Fibroblast of the conjunctiva (primary cell): ENCODE measurements around the gene RASA3.
"Not testable (repeated sequence)": the region's sequence is repeated elsewhere in the genome, so short reads cannot be mapped to it uniquely, and the experiment has no call there.

ENCODE experiments used
- DNase-seq: peaks from one replicate; pipeline ENCODE4 v3.0.0-alpha.2; 2010; ENCODE audit warnings: low read depth

The RASA3 gene

DNA sequence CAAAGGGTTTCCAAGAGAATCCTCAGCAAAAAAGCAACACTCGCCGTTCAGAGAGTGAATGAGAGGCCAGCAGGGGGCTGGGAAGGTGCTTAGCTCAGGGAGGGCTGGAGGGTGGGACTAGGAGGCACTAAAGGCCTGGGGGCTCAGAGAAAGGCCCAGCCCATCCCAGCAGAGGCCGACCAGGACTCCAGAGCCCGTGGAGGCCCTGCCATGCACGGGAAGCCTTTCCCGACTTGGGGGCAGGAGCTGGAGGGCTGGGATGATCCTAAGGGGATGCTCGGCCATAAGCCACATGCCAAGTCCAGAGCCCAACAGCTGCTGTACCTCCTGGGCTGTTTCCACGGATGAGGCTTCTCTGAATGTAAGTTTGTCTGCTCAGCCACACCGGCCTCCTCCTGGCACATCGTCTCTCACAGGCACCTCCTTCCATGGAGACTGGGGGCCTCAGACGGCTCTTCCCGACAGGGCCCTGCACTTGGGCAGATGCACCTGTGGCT, 19.5 kb downstream of the RASA3 start:
- no peak for DNase-seq

GRCh38 chr13:114112231-114112825, 20.1 kb downstream of the RASA3 start:
- DNase-seq = no peak

DNA sequence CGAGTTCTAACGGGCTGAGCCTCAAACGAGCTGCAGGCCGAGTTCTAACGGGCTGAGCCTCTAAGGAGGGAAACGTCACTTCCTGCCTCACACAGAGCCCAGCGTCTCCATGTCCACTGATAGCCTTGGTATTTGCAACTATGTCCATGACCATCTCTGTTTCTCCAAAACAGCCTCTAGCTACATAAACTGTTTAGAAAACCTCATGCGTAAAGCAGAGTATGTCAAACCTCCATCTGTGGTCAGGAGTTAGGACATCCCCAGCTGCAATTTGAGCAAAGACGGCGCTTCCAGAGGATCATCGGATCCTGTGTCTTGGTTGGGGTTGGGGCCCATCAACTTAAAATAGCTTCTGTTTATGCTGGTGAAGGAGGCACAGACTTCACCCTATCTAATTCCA, 20.8 kb downstream of the RASA3 start:
- DNase-seq = no peak

- DNase-seq = not testable (repeated sequence)
Observed at GRCh38 chr13:114110830-114111189, 21.6 kb downstream of the RASA3 start.

DNA sequence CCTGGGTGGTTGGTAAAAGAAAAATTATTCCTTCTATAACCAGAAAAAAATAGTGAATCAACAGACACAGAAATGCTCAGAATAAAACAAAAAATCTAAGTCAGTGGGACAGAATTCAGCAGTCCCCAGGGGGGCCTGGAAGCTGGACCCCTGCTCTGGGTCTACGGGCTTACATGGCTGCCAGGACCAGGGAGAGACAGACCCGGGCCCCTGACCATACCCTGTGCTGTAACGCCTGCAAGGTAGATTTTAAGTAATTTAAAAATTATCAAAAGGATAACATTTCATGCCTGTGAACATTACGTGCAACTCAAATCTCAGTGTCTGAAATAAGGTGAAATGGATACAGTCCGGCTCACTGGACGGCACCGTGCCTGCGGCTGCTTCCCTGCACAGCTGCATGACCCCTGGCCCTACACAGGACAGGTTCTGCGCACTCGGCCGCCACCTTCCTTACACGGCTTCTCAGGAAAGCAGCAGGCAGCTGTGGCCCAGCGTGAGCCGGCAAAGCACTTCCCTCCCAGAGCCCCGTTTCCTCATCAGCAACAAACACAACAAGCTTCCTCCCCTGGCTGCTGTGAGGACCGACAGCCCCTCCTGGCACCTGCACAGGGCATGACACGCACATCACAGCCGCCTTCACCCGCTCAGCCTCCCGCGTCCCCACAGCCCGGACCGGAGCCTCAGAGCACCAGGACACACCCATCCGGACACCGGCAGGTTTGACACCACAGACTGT, 22.2 kb downstream of the RASA3 start:
- no peak for DNase-seq

GRCh38 chr13:114109641-114110041, 22.8 kb downstream of the RASA3 start:
- DNase-seq = no peak

DNA sequence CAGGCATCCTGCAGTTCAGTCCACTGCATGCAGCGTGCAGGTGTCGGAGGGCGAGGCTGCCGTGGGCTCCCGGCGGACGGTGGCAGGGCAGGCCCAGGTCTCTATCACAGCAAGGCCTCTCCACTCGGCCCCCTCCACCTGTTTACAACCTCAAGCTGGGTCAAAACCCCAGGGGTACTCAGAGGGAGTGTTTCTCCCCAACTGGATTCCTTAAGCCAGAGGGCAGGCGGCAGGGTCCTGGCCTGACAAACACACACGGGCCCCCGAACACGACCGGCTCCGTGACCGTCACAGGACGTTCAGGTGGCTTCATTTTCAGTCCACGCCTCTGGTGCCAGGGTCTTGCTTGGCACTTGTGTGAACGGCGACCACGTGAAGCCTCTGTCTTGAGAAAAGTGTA, 23.5 kb downstream of the RASA3 start:
- DNase-seq = no peak

- DNase-seq = no peak
Observed at GRCh38 chr13:114108141-114108761, 24.2 kb downstream of the RASA3 start.

DNA sequence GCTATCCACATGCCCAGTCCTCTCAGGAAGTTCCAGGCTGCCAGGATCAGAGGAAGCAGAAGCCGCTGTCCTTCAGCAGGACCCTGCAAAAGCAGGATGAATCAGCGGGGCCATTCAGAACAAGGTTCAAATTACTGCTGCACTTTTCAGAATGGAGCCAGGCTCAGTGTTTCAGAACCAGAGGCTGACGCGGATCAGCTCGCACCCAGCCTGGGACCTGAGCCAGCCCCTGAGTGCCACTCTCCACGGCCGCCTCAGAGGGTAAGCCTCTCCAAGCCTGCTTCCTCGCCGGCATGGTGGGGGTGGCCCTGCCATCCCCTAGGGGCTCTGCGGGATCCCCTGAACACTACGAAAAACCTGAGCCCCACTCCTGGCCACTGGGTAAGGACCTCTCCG, 24.7 kb downstream of the RASA3 start:
- no peak for DNase-seq

DNA sequence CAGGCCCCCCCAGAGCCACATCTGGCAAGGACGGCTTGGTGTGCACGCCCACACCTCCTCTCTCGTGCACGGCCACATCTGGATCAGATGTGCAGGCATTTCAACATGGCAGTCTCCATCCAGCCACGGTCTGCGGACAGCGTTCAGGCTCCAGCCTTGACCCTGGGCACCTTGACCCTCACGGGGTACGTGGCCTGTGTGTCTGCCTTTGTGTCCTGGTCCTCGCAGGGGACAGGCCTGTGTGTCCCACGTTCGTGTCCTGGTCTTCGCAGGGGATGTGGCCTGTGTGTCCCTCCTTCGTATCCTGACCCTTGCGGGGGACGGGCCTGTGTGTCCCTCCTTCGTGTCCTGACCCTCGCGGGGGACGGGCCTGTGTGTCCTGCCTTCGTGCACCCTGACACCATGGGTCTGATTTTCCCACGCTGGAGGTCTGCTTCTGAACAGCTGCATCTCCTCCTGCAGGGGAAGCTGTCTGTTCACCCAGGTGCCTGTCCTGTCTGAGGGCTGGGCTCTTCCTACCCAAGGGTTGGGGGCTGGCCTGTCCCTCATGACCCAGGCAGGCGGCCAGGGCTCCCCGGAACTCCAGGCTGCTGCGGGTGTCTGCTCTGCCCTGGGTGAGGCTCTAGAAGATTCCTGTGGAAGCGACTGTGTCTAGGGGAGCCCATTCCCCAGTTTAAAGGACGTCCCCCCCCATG, 25.3 kb downstream of the RASA3 start:
- no peak for DNase-seq

DNA sequence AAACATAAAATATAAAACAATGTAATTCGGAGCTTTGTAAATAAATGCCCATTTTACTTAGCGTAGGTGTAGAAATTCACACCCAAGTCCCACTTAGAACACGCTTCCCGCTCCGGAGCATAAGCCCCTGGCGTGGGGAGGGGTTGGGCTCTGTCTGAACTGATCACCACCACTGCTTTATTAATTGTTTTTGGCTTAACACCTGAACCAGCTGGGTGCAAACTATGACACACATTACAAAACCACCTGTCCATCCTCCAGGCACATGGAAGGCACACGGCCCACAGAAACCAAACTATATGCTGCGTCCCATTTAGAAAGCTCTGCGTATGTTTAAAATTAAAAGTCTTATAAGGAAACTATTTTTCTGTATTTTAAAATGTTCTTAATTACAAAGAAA, 25.9 kb downstream of the RASA3 start:
- no peak for DNase-seq

DNA sequence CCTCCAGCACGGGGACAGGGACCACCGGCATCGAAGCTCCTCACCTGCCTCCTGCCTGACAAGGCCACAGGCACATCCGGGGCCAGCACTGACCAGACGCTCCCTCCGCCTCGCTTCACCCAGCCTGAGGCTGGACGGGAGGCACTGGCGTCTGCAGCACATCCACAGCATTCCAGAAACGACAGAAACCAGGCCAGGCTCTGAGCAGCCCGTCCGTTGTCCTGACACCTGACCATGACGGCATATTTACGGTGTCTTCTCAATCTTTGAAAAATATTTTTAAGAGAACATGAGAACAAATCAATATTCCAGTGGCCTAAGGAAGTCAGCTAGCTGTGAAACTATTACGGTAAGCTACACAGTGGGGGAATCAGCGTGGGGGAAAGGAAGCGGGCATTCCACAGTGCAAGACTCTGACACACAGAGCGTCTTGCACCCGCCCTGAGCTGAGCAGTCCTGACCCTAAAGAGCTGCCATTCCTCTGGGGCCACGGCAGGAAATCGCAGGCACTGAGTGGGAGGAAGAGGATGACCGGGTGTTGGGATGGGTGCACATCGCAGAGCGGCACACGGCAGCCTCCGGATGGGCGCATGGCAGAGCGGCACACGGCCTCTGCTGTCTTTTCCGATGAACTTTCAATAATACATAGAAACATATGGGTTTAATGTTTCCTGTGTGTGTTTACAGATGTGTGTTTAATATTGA, 26.8 kb downstream of the RASA3 start:
- no peak for DNase-seq

- no peak for DNase-seq
Observed at GRCh38 chr13:114104655-114105520, 27.5 kb downstream of the RASA3 start.

DNA sequence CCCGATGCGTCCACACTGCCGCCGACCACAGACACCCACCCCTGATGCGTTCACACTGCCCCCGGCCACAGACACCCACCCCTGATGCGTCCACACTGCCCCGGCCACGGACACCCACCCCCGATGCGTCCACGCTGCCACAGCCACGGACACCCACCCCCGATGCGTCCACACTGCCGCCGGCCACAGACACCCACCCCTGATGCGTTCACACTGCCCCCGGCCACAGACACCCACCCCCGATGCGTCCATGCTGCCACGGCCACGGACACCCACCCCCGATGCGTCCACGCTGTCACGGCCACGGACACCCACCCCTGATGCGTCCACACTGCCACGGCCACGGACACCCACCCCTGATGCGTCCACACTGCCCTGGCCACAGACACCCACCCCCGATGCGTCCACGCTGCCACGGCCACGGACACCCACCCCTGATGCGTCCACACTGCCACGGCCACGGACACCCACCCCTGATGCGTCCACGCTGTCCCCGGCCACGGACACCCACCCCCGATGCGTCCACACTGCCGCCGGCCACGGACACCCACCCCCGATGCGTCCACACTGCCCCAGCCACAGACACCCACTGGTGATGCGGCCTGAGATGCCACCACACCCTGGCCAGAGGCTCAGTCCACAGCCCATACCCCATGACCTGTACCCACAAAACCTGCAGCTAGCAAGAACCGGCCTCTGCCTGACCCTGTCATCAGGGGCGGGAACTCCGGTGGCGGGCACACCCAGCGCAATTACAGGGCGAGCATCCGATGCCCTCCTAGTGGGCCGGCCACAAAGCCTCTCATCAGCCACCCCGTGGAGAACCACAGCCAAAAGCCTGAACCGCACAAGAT, 28.4 kb downstream of the RASA3 start:
- no peak for DNase-seq

GRCh38 chr13:114103289-114103621, 29.2 kb downstream of the RASA3 start:
- not testable (repeated sequence) for DNase-seq

GRCh38 chr13:114102521-114103288, 29.7 kb downstream of the RASA3 start:
- no peak for DNase-seq

GRCh38 chr13:114102131-114102520, 30.3 kb downstream of the RASA3 start:
- no peak for DNase-seq

- DNase-seq = no peak
Observed at GRCh38 chr13:114101358-114102130, 30.9 kb downstream of the RASA3 start.
